D721Med (cell line): Measurements from ENCODE around the gene RBM47.
"Not testable (repeated sequence)": the region's sequence is repeated elsewhere in the genome, so short reads cannot be mapped to it uniquely, and the experiment has no call there.

Source experiments
- DNase-seq: peaks from one replicate; pipeline ENCODE4 v3.0.0; 2011; ENCODE audit warnings: low spot score; ENCODE audit not compliant: insufficient read length
- FAIRE-seq: peaks from 2 replicates; lab custom pipeline; 2011; peaks lifted over from hg19 to GRCh38; lab: Jason Lieb, UNC
- CTCF ChIP-seq: IDR thresholded peaks from 2 replicates; pipeline ENCODE4 v1.5.1; 2012; ENCODE audit warnings: mild to moderate bottlenecking, control low read depth; ENCODE audit not compliant: insufficient read depth; ENCODE audit errors: missing control alignments

Gene RBM47

GRCh38 chr4:40418430-40419230, 211.0 kb downstream of the RBM47 start:
- DNase-seq (no peak), FAIRE-seq (no peak)
- no peak for TF ChIP-seq CTCF

GRCh38 chr4:40417941-40418340, 211.7 kb downstream of the RBM47 start:
- FAIRE-seq = no peak
- no peak for TF ChIP-seq CTCF
- no peak for DNase-seq

- DNase-seq = no peak
- FAIRE-seq = no peak
- no peak for TF ChIP-seq CTCF
Observed at GRCh38 chr4:40414673-40415072, 215.0 kb downstream of the RBM47 start.

GRCh38 chr4:40412866-40413795, 216.5 kb downstream of the RBM47 start:
- DNase-seq (no peak), FAIRE-seq (no peak)
- TF ChIP-seq CTCF = no peak

GRCh38 chr4:40412388-40412787, 217.3 kb downstream of the RBM47 start:
- DNase-seq (no peak), FAIRE-seq (no peak)
- no peak for TF ChIP-seq CTCF

GRCh38 chr4:40409835-40410234, 219.8 kb downstream of the RBM47 start:
- FAIRE-seq = no peak
- DNase-seq = no peak

GRCh38 chr4:40407468-40407867, 222.2 kb downstream of the RBM47 start:
- FAIRE-seq, DNase-seq: not testable (repeated sequence)

More at GRCh38 chr4:40409835-40410234, 219.8 kb downstream of the RBM47 start:
- no peak for TF ChIP-seq CTCF
